Measurements from ENCODE around the gene ID1.

GRCh38 chr20:31559704-31560093, 45.4 kb upstream of the ID1 start:
- TF ChIP-seq POLR2A (IDR thresholded peaks at IDR 0.05) (no peak), CTCF (IDR thresholded peaks at IDR 0.05) (no peak)
